K562 (cell line): Measurements from ENCODE around the gene TRIM2. TPM values are rescaled to one million over a fixed set of nuclear protein-coding genes. Genes with fewer than 3 reads are reported as not detected.

Experiments
- ATAC-seq: fragments of 200-7000 bp; cut with Tn5 transposase; 3 replicates; pipeline ENCODE4 v1.9.1; 2020; ENCODE audit warnings: moderate library complexity
- BruUV-seq: library from RNA; stranded (reverse); fragments of 400-500 nt; replicated peaks from 2 replicates; lab custom pipeline; 2021; lab: Mats Ljungman, UMichigan
- CTCF ChIA-PET: fragments of 300-600 bp; formaldehyde crosslinking; extraction: SDS; loops from one replicate; lab custom pipeline; 2021; ENCODE audit warnings: low intra/inter-chr PET ratio; lab: Yijun Ruan, JAX
- POLR2A ChIA-PET: fragments of 300-600, 350-650 bp; sonication (Branson Sonifier 250); formaldehyde crosslinking; extraction: SDS; loops from one replicate; lab custom pipeline; 2021; ENCODE audit warnings: antibody characterized with exemption, inconsistent platforms; lab: Yijun Ruan, JAX
- DNase-seq, 4 experiments: peaks; one replicate each; pipeline versions ENCODE4 v3.0.0 to v3.0.0-alpha.2; 2011 to 2018; ENCODE audit warnings: low spot score in 3 of 4, mixed read lengths in 3 of 4; ENCODE audit errors: extremely low read depth in 1 of 4
- FAIRE-seq: peaks from 2 replicates; lab custom pipeline; 2011; peaks lifted over from hg19 to GRCh38; lab: Jason Lieb, UNC
- H2AFZ ChIP-seq: 2 replicates; pipeline ENCODE4 v1.6.0; 2011; ENCODE audit warnings: low read depth, low read length, control low read depth, inconsistent platforms
- H3K27ac ChIP-seq: fragments of 200-600 bp; 3 replicates; pipeline ENCODE4 v1.8.0; 2011; ENCODE audit warnings: low read depth, mild to moderate bottlenecking, control low read depth, inconsistent platforms, low read length, moderate library complexity, mixed read lengths; ENCODE audit errors: extremely low read depth
- H3K27me3 ChIP-seq, 2 experiments: fragments of 300-600 bp in 1 of 2; 2 replicates in 1 of 2; 3 replicates in 1 of 2; pipeline versions ENCODE4 v1.6.0 to v1.8.0; 2011; ENCODE audit warnings: inconsistent platforms in 2 of 2, low read length in 2 of 2, mild to moderate bottlenecking in 1 of 2, mixed read lengths in 1 of 2, moderate library complexity in 1 of 2; ENCODE audit not compliant: control insufficient read depth in 2 of 2, insufficient read depth in 2 of 2
- H3K36me3 ChIP-seq: fragments of 300-600 bp; 3 replicates; pipeline ENCODE4 v1.8.0; 2011; ENCODE audit warnings: mild to moderate bottlenecking, low read length, inconsistent platforms; ENCODE audit not compliant: control insufficient read depth, insufficient read depth
- H3K4me1 ChIP-seq, 2 experiments: fragments of 200-600 bp in 1 of 2; replicated peaks in 1 of 2; 2 replicates in 1 of 2; 3 replicates in 1 of 2; pipeline versions ENCODE4 v1.5.1 to v1.8.0; 2011; ENCODE audit warnings: inconsistent platforms in 2 of 2, low read length in 2 of 2, mild to moderate bottlenecking in 1 of 2, mixed read lengths in 1 of 2, moderate library complexity in 1 of 2; ENCODE audit not compliant: control insufficient read depth in 2 of 2, insufficient read depth in 2 of 2
- H3K4me2 ChIP-seq: 2 replicates; pipeline ENCODE4 v1.6.1; 2011; ENCODE audit warnings: low read length, control low read depth, inconsistent platforms, mixed read lengths; ENCODE audit not compliant: insufficient read depth
- H3K4me3 ChIP-seq: fragments of 200-600 bp; sonication (generic), shearing (Covaris generic); 2 replicates; pipeline ENCODE4 v1.5.1; 2016; ENCODE audit warnings: control low read depth, inconsistent platforms
- H3K79me2 ChIP-seq: fragments of 200-600 bp; 3 replicates; pipeline ENCODE4 v1.8.0; 2011; ENCODE audit warnings: low read length, inconsistent platforms; ENCODE audit not compliant: control insufficient read depth, insufficient read depth
- H3K9ac ChIP-seq, 2 experiments: 2 replicates each; pipeline versions ENCODE4 v1.6.0 to v1.6.1; 2011; ENCODE audit warnings: low read depth in 2 of 2, low read length in 2 of 2, control low read depth in 1 of 2, inconsistent platforms in 1 of 2, mild to moderate bottlenecking in 1 of 2, mixed read lengths in 1 of 2; ENCODE audit not compliant: insufficient read depth in 1 of 2
- H3K9me1 ChIP-seq: one replicate; pipeline ENCODE4 v1.6.0; 2011; ENCODE audit warnings: inconsistent platforms, mild to moderate bottlenecking, low read length, moderate library complexity; ENCODE audit not compliant: control insufficient read depth, insufficient read depth
- H3K9me3 ChIP-seq: replicated peaks from 2 replicates; pipeline ENCODE4 v1.5.1; 2011; ENCODE audit warnings: low read depth, low read length, inconsistent platforms; ENCODE audit not compliant: control insufficient read depth, insufficient read depth
- H4K20me1 ChIP-seq: replicated peaks from 2 replicates; pipeline ENCODE4 v1.6.1; 2011; ENCODE audit warnings: low read length, inconsistent platforms, mixed read lengths; ENCODE audit not compliant: control insufficient read depth, insufficient read depth
- DIDO1 ChIP-seq: fragments of 450-650 bp; IDR thresholded peaks from 2 replicates; pipeline ENCODE4 v1.6.1; 2016; ENCODE audit warnings: low read depth, missing biosample characterization, missing genetic modification characterization
- E2F6 ChIP-seq, 2 experiments: IDR thresholded peaks; 2 replicates each; pipeline ENCODE4 v1.6.1; 2011; ENCODE audit warnings: borderline replicate concordance in 1 of 2, control low read depth in 1 of 2, low read depth in 1 of 2, low read length in 1 of 2, mild to moderate bottlenecking in 1 of 2, mixed read lengths in 1 of 2, moderate library complexity in 1 of 2; ENCODE audit not compliant: insufficient read depth in 1 of 2, insufficient read length in 1 of 2, poor library complexity in 1 of 2, severe bottlenecking in 1 of 2; ENCODE audit errors: extremely low read depth in 1 of 2
- RBM25 ChIP-seq: fragments of 200-400 bp; formaldehyde crosslinking; IDR thresholded peaks from 2 replicates; pipeline ENCODE4 v1.6.1; 2018; ENCODE audit warnings: low read length, low read depth, moderate library complexity; ENCODE audit not compliant: severe bottlenecking
- ZSCAN32 ChIP-seq: fragments of 450-650 bp; formaldehyde crosslinking; IDR thresholded peaks from 2 replicates; pipeline ENCODE4 v1.4.0; 2020; ENCODE audit warnings: mild to moderate bottlenecking, moderate library complexity
- WGBS: fragments of 100-300 bp; shearing (Covaris generic); methylation state at CpG from one replicate; pipeline ENCODE4 v1.1.6; 2016; ENCODE audit warnings: low coverage, mixed read lengths; ENCODE audit not compliant: insufficient coverage; ENCODE audit errors: missing lambda C conversion rate; 5-methylcytosine and 5-hydroxymethylcytosine counted together
- in situ Hi-C: fragments of 300-500 bp; cut with MboI; formaldehyde crosslinking; loops from 4 replicates; pipeline ENCODE4 v1.15.0; 2018; ENCODE audit warnings: inconsistent platforms, mixed read lengths
- intact Hi-C: fragments of 100-400 bp; cut with micrococcal nuclease; formaldehyde crosslinking; loops from 2 replicates; pipeline ENCODE4 v1.14.2; 2022
- polyA plus RNA-seq, 8 experiments: library from polyadenylated mRNA; depleted of rRNA in 4 of 8; stranded (reverse) in 5 of 8; unstranded in 3 of 8; fragments of >200 nt; fragmentation: Nextera tagmentation in 2 of 8; fragmentation: Illumina TruSeq in 1 of 8; extraction: Ambion mirVana in 2 of 8; extraction: Trizol in 1 of 8; gene quantifications; 2 replicates each; pipeline versions ENCODE4 v1.2.1 to v1.2.3, GENCODE V29; 2011 to 2014; ENCODE audit warnings: inconsistent platforms in 1 of 8, missing spikeins in 1 of 8
- total RNA-seq, 7 experiments: library from RNA; depleted of rRNA in 6 of 7; stranded (reverse); fragments of >200 nt in 6 of 7; fragmentation: Illumina TruSeq in 2 of 7; extraction: Trizol in 2 of 7; gene quantifications; 2 replicates each; pipeline versions ENCODE4 v1.2.1 to v1.2.3, GENCODE V29; 2011 to 2021; ENCODE audit warnings: low replicate concordance in 1 of 7

The TRIM2 gene
- total and polyA plus RNA-seq, 9 of the 15 experiments (the other 6 are each of a cell fraction or from before 2014, with no cell fraction given) = 0.01 to 0.41 (median 0.13) TPM; not detected in 1

GRCh38 chr4:153384160-153384559, 179.9 kb downstream of the TRIM2 start:
- 100% methylated on average over 1 of the region's 1 CpG for whole genome bisulfite sequencing
- Histone ChIP-seq H3K9me3 (no peaks in the 10 kb centered on the region), H3K4me2 (no peak overlapping the region), H3K79me2 (no peaks in the 10 kb centered on the region; the same call in 2 of the 3 replicates), H3K9me1 (no peaks in the 10 kb centered on the region), H3K27me3 (no peaks in the 10 kb centered on the region), H4K20me1 (no peaks in the 10 kb centered on the region), H3K9ac (no peak overlapping the region), H3K4me1 (no peaks in the 10 kb centered on the region), H2AFZ (no peak overlapping the region), H3K36me3 (peaks cover 26% of the 10 kb centered on the region; the same call in 2 of the 3 replicates), H3K4me3 (no peak overlapping the region), H3K27ac (no peak overlapping the region)
- intact Hi-C loops (no loop called here), in situ Hi-C loops (no loop called here)
- no TSS peak for BruUV-seq
- DNase-seq = no peak
- CTCF ChIA-PET = no interaction called here
- POLR2A ChIA-PET = interaction anchor here (0.6 kb wide), 1 partner anchor 54 kb away, joined by 3 read pairs; no protein-coding TSS in a partner anchor
- TF ChIP-seq DIDO1 (tag) (no peak), E2F6 (IDR thresholded peaks at IDR 0.05; ENCODE audit: borderline replicate concordance in 1 of 2, extremely low read depth in 1 of 2, insufficient read depth in 1 of 2, insufficient read length in 1 of 2, low read depth in 1 of 2, low read length in 1 of 2, poor library complexity in 1 of 2, severe bottlenecking in 1 of 2) (no peak), RBM25 (peak; percentile 29)
- no peak for ATAC-seq
- FAIRE-seq = no peak

GRCh38 chr4:153385784-153386183, 181.5 kb downstream of the TRIM2 start:
- TF ChIP-seq ZSCAN32 = no peak
- ChIA-PET POLR2A (no interaction called here), CTCF (no interaction called here)
- H3K9me1 ChIP-seq = no peaks in the 10 kb centered on the region
- FAIRE-seq (no peak), ATAC-seq (no peak), DNase-seq (no peak)
- no peak overlapping the region for H3K4me2 ChIP-seq
- no peaks in the 10 kb centered on the region for H4K20me1 ChIP-seq
- intact Hi-C loops (no loop called here), in situ Hi-C loops (no loop called here)
- H3K4me3 ChIP-seq = no peak overlapping the region
- H3K27me3 ChIP-seq = no peaks in the 10 kb centered on the region
- 77% methylated on average over 2 of the region's 2 CpGs for WGBS
- H3K27ac ChIP-seq = no peak overlapping the region
- H3K36me3 ChIP-seq = peaks cover 23% of the 10 kb centered on the region; the same call in 2 of the 3 replicates
- H3K9me3 ChIP-seq = no peaks in the 10 kb centered on the region
- no peak overlapping the region for H3K9ac ChIP-seq
- BruUV-seq = no TSS peak
- H3K4me1 ChIP-seq = no peaks in the 10 kb centered on the region
- no peak overlapping the region for H2AFZ ChIP-seq
- no peaks in the 10 kb centered on the region; the same call in 2 of the 3 replicates for H3K79me2 ChIP-seq
